ENCODE measurements around the gene SLC37A1.

Gene SLC37A1

GRCh38 chr21:42496839-42497202 is 16.8 kb upstream of the SLC37A1 start:
- no peak for TF ChIP-seq CTCF (IDR thresholded peaks at IDR 0.05; ENCODE audit: low read depth, low read length)
- peak overlapping the region; percentile 58 for H3K4me3 ChIP-seq (ENCODE audit: low read depth, low read length)

GRCh38 chr21:42498012-42498411 is 15.6 kb upstream of the SLC37A1 start:
- no peak for TF ChIP-seq CTCF (IDR thresholded peaks at IDR 0.05; ENCODE audit: low read depth, low read length)
- H3K4me3 ChIP-seq (ENCODE audit: low read depth, low read length) = no peak overlapping the region

DNA sequence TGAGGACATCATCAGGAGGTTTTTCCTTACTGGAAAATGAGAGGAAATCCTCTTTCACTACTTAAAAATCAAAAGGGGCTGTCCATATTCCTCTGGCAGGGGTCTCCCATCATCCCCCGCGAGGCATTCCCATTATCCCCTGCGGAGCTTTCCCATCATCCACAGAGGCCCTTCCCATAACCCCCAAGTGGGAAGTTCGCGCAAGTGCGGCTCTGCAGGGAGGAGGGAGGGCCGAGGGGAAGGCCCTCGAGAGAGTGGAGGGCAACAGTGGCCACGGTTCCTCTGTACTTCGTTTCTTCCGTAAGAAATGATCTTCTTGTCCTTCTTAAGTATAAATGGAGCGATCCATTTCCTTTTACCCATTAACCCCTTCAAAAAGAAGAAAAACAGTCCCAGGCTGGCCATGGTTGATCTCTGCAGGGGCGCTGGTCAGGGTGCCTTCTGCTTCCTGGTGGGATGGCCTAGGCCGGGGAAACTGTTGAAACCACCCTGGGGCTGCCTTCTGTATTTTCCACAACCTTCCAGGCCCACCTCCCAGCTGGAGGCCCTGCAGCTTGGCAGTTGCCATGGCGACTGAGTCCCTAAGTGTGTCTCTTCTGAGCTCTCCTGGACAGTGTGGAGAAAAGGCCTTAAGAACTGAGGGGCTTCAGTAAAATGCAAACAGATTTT is 14.1 kb upstream of the SLC37A1 start:
- H3K4me3 ChIP-seq (ENCODE audit: low read depth, low read length) = no peak overlapping the region
- TF ChIP-seq CTCF (IDR thresholded peaks at IDR 0.05; ENCODE audit: low read depth, low read length) = no peak

DNA sequence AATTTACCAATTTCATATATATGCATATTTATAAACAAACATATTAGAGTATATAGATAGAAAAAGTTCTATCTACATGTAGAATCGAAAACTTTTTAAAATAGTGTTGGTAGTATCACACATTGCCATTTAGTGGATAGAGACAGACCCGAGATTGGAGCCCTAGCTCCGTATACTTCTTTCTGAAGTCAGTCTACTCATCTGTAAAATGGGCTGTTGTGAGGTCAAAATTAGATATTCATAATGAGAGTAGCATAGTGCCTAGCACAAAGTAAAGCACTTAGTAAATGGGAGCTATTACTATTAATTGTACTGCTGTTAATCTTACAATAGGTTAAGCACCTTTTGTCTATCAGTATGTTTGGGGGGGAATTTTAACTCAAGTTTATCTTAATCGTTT is 13.4 kb upstream of the SLC37A1 start:
- no peak for TF ChIP-seq CTCF (IDR thresholded peaks at IDR 0.05; ENCODE audit: low read depth, low read length)
- H3K4me3 ChIP-seq (ENCODE audit: low read depth, low read length) = no peak overlapping the region

DNA sequence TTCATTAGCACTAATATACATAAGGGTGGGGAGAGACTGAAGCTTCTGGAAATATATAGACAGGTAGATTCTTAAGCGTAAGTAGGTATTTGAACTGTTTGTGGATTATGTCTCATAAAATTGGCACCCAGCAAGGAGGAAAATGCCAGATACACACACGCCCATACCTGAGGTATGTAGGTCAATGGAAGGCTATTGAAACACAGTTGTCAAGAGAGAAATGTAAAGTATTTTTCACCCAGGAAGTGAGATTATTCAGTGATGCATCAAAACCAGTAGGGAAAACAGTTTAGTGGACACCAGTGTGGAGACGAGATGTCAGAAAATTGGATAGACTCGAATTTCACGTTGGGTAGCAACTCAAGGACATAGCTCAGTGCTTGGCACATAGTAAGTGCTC is 12.9 kb upstream of the SLC37A1 start:
- no peak for TF ChIP-seq CTCF (IDR thresholded peaks at IDR 0.05; ENCODE audit: low read depth, low read length)
- H3K4me3 ChIP-seq (ENCODE audit: low read depth, low read length) = no peak overlapping the region

DNA sequence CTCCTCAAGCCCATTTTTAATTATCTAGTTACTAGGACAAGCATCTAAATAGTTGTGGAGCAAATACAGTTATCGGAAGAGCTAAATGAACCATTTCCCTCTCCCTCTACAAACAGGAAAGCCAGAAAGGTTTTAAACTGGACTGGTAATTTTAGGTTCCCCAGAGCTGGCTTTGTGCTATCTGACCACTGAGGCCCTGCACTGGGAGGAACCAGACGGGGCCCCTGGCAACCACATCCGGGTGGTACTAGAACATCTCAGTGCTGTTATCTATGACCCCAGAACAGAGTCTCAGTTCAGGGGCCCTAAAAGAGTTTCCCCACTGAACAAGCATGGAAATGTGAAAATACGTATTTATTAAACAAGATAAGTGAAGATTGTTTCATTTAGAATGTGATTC is 9.9 kb upstream of the SLC37A1 start:
- TF ChIP-seq CTCF (IDR thresholded peaks at IDR 0.05; ENCODE audit: low read depth, low read length) = no peak
- no peak overlapping the region for H3K4me3 ChIP-seq (ENCODE audit: low read depth, low read length)

- no peak for TF ChIP-seq CTCF (IDR thresholded peaks at IDR 0.05; ENCODE audit: low read depth, low read length)
- no peak overlapping the region for H3K4me3 ChIP-seq (ENCODE audit: low read depth, low read length)
Observed at GRCh38 chr21:42505090-42505726, 8.4 kb upstream of the SLC37A1 start.
